GM11168 (cell line): Measurements from ENCODE around the gene RAB25.

Experiments
- in situ Hi-C: fragments of 300-500 bp; cut with MboI; formaldehyde crosslinking; loops from one replicate; pipeline ENCODE4 v1.12.0; 2022; ENCODE audit warnings: low sequenced_read_pairs; ENCODE audit not compliant: unreplicated experiment

Gene RAB25

GRCh38 chr1:156077430-156077760 is 16.4 kb downstream of the RAB25 start:
- in situ Hi-C loops, result no loop called here

GRCh38 chr1:156078728-156079127 is 17.8 kb downstream of the RAB25 start:
- in situ Hi-C loops, result no loop called here

GRCh38 chr1:156079762-156080161 is 18.8 kb downstream of the RAB25 start:
- in situ Hi-C loops, result no loop called here

- in situ Hi-C loops, result no loop called here
Observed at GRCh38 chr1:156080241-156080862, 19.4 kb downstream of the RAB25 start.

- in situ Hi-C loops, result no loop called here
Observed at GRCh38 chr1:156080863-156081179, 19.9 kb downstream of the RAB25 start.

GRCh38 chr1:156081180-156081916 is 20.4 kb downstream of the RAB25 start:
- in situ Hi-C loops, result no loop called here

- in situ Hi-C loops, result no loop called here
Observed at GRCh38 chr1:156081917-156082308, 21.0 kb downstream of the RAB25 start.

GRCh38 chr1:156082309-156083091 is 21.5 kb downstream of the RAB25 start, which contains the start of gene MEX3A:
Gene MEX3A (minus strand): TSS chr1:156082465. CDS start chr1:156081998, 467 bp downstream.
- in situ Hi-C loops, result no loop called here

GRCh38 chr1:156083800-156084790 is 23.1 kb downstream of the RAB25 start:
- in situ Hi-C loops, result no loop called here

- in situ Hi-C loops, result no loop called here
Observed at GRCh38 chr1:156086256-156086662, 25.3 kb downstream of the RAB25 start.

- in situ Hi-C loops, result loop anchor here (5.0 kb wide), 2 partner anchors 38 to 138 kb away; no protein-coding TSS in a partner anchor
Observed at GRCh38 chr1:156089704-156090103, 28.7 kb downstream of the RAB25 start.

GRCh38 chr1:156090138-156090839 is 29.3 kb downstream of the RAB25 start:
- in situ Hi-C loops, result loop anchor here (5.0 kb wide), 2 partner anchors 37 to 137 kb away; no protein-coding TSS in a partner anchor

- in situ Hi-C loops, result loop anchor here (5.0 kb wide), 2 partner anchors 36 to 136 kb away; no protein-coding TSS in a partner anchor
Observed at GRCh38 chr1:156090840-156091188, 29.9 kb downstream of the RAB25 start.

GRCh38 chr1:156091610-156092009 is 30.6 kb downstream of the RAB25 start:
- in situ Hi-C loops, result loop anchor here (5.0 kb wide), 2 partner anchors 36 to 136 kb away; no protein-coding TSS in a partner anchor

- in situ Hi-C loops, result no loop called here
Observed at GRCh38 chr1:156095906-156096508, 35.0 kb downstream of the RAB25 start.

GRCh38 chr1:156096640-156097391 is 35.9 kb downstream of the RAB25 start:
- in situ Hi-C loops, result no loop called here

- in situ Hi-C loops, result no loop called here
Observed at GRCh38 chr1:156097499-156098178, 36.7 kb downstream of the RAB25 start.

GRCh38 chr1:156098784-156099183 is 37.8 kb downstream of the RAB25 start:
- in situ Hi-C loops, result no loop called here
